G401 (cell line): ENCODE measurements around the gene ADRB1. TPM values are rescaled to one million over a fixed set of nuclear protein-coding genes. Genes with fewer than 3 reads are reported as not detected.

Experiments
- DNase-seq: peaks from one replicate; pipeline ENCODE4 v3.0.0-alpha.2; 2015; ENCODE audit warnings: low spot score
- in situ Hi-C: cut with HindIII; loops from 2 replicates; pipeline ENCODE4 v1.10.0; 2016; ENCODE audit warnings: low sequenced_read_pairs, mixed read lengths
- total RNA-seq: library from RNA; depleted of rRNA; stranded (reverse); fragments of >200 nt; shearing (Covaris generic); gene quantifications from 2 replicates; pipeline ENCODE4 v1.2.3, GENCODE V29; 2014

The ADRB1 gene
- total RNA-seq, 1 experiment from 2014 or later = 4.8 TPM

- in situ Hi-C loops = no loop called here
- DNase-seq = no peak
Observed at GRCh38 chr10:114045136-114046086, 1.7 kb downstream of the ADRB1 start.

- no peak for DNase-seq
- in situ Hi-C loops = no loop called here
Observed at GRCh38 chr10:114046087-114046458, 2.4 kb downstream of the ADRB1 start.

GRCh38 chr10:114048472-114048871 lies 4.8 kb downstream of the ADRB1 start:
- in situ Hi-C loops = no loop called here
- DNase-seq = no peak

GRCh38 chr10:114051714-114052113 lies 8.0 kb downstream of the ADRB1 start:
- in situ Hi-C loops = no loop called here
- no peak for DNase-seq

GRCh38 chr10:114052255-114052654 lies 8.6 kb downstream of the ADRB1 start:
- in situ Hi-C loops = no loop called here
- DNase-seq = no peak

- in situ Hi-C loops = no loop called here
- DNase-seq = no peak
Observed at GRCh38 chr10:114053946-114054345, 10.3 kb downstream of the ADRB1 start.

GRCh38 chr10:114057855-114058254 lies 14.2 kb downstream of the ADRB1 start:
- in situ Hi-C loops = no loop called here
- no peak for DNase-seq

GRCh38 chr10:114058297-114058696 lies 14.6 kb downstream of the ADRB1 start:
- DNase-seq = no peak
- in situ Hi-C loops = no loop called here

GRCh38 chr10:114059561-114059960 lies 15.9 kb downstream of the ADRB1 start:
- DNase-seq = no peak
- in situ Hi-C loops = no loop called here

GRCh38 chr10:114060456-114060855 lies 16.8 kb downstream of the ADRB1 start:
- in situ Hi-C loops = no loop called here
- no peak for DNase-seq

GRCh38 chr10:114061148-114061547 lies 17.5 kb downstream of the ADRB1 start:
- in situ Hi-C loops = no loop called here
- no peak for DNase-seq

- in situ Hi-C loops = no loop called here
- DNase-seq = no peak
Observed at GRCh38 chr10:114061789-114062188, 18.1 kb downstream of the ADRB1 start.

GRCh38 chr10:114064151-114065048 lies 20.7 kb downstream of the ADRB1 start:
- in situ Hi-C loops = no loop called here
- no peak for DNase-seq

GRCh38 chr10:114065049-114065435 lies 21.4 kb downstream of the ADRB1 start:
- DNase-seq = no peak
- in situ Hi-C loops = no loop called here

- peak; percentile 13 for DNase-seq
- in situ Hi-C loops = no loop called here
Observed at GRCh38 chr10:114068054-114068707, 24.5 kb downstream of the ADRB1 start.

- no peak for DNase-seq
- in situ Hi-C loops = no loop called here
Observed at GRCh38 chr10:114070710-114071109, 27.0 kb downstream of the ADRB1 start.

- in situ Hi-C loops = no loop called here
Observed at GRCh38 chr10:114071178-114071577, 27.5 kb downstream of the ADRB1 start.

GRCh38 chr10:114073395-114074186 lies 29.9 kb downstream of the ADRB1 start:
- in situ Hi-C loops = no loop called here
- no peak for DNase-seq

More at GRCh38 chr10:114071178-114071577, 27.5 kb downstream of the ADRB1 start:
- DNase-seq = no peak

GRCh38 chr10:114075093-114075492 lies 31.4 kb downstream of the ADRB1 start:
- no peak for DNase-seq
- in situ Hi-C loops = no loop called here
